Esophagus muscularis mucosa (tissue), 3 donors: ENCODE data around the gene ZNF184.

Source experiments
- CTCF ChIP-seq, 3 experiments: fragments of 200-600 bp in 2 of 3; fragments of 450-650 bp in 1 of 3; sonication (generic) in 2 of 3; IDR thresholded peaks; one replicate each; pipeline ENCODE4 v1.5.1; 2017 to 2019; ENCODE audit warnings: antibody characterized with exemption in 3 of 3, mild to moderate bottlenecking in 2 of 3, moderate library complexity in 1 of 3
- POLR2A ChIP-seq: fragments of 450-650 bp; IDR thresholded peaks from one replicate; pipeline ENCODE4 v1.6.1; 2017; ENCODE audit warnings: antibody characterized with exemption, moderate library complexity, mild to moderate bottlenecking, low read depth

GRCh38 chr6:27400877-27401642 is 71.8 kb downstream of the ZNF184 start:
- TF ChIP-seq CTCF (IDR thresholded peaks at IDR 0.05) = no peak
- TF ChIP-seq POLR2A = no peak
